Liver (tissue), 3 donors: ENCODE data around the gene SMAD6.

Experiments used
- CTCF ChIP-seq: fragments of 150-350 bp; IDR thresholded peaks from 2 replicates; pipeline ENCODE4 v1.5.1; 2017; ENCODE audit warnings: improper control_type of control experiment, low read depth, low read length; ENCODE audit not compliant: missing input control
- EGR1 ChIP-seq, 2 donors: IDR thresholded peaks; 2 replicates each; pipeline ENCODE4 v1.6.1; 2016 to 2018; ENCODE audit warnings: antibody characterized with exemption in 2 of 2, low read depth in 2 of 2
- TAF1 ChIP-seq: conservative IDR thresholded peaks from 2 replicates; pipeline ENCODE4 v1.6.1; 2016; ENCODE audit warnings: antibody characterized with exemption, mild to moderate bottlenecking
- YY1 ChIP-seq: IDR thresholded peaks from 2 replicates; pipeline ENCODE4 v1.6.1; 2016; ENCODE audit warnings: antibody characterized with exemption, mild to moderate bottlenecking
- donor health status: healthy.
- donor health status: healthy.

- TF ChIP-seq CTCF (no peak), TAF1 (no peak), YY1 (no peak), EGR1 (IDR thresholded peaks at IDR 0.05; ENCODE audit: low read depth in 2 of 2) (no peak)
Measured at GRCh38 chr15:66751579-66751978, 49.5 kb downstream of the SMAD6 start.
